ENCODE results near the gene TAX1BP3.

TAX1BP3 gene

GRCh38 chr17:3657588-3657869 is 10.8 kb downstream of the TAX1BP3 start:
- no peak for DNase-seq

GRCh38 chr17:3656755-3657587 is 11.4 kb downstream of the TAX1BP3 start:
- no peak for DNase-seq

- DNase-seq = no peak
Observed at GRCh38 chr17:3656353-3656752, 12.0 kb downstream of the TAX1BP3 start.

- no peak for DNase-seq
Observed at GRCh38 chr17:3655766-3656165, 12.6 kb downstream of the TAX1BP3 start.

- no peak for DNase-seq
Observed at GRCh38 chr17:3647769-3648555, 20.4 kb downstream of the TAX1BP3 start.

- DNase-seq = no peak
Observed at GRCh38 chr17:3647251-3647650, 21.1 kb downstream of the TAX1BP3 start.

- DNase-seq = no peak
Observed at GRCh38 chr17:3645310-3645709, 23.1 kb downstream of the TAX1BP3 start.

- no peak for DNase-seq
Observed at GRCh38 chr17:3643889-3644349, 24.5 kb downstream of the TAX1BP3 start.

GRCh38 chr17:3641717-3642486 is 26.5 kb downstream of the TAX1BP3 start:
- no peak for DNase-seq

GRCh38 chr17:3641014-3641413 is 27.4 kb downstream of the TAX1BP3 start:
- DNase-seq = no peak

GRCh38 chr17:3639981-3640596 is 28.3 kb downstream of the TAX1BP3 start:
- no peak for DNase-seq

- no peak for DNase-seq
Observed at GRCh38 chr17:3636908-3637373, 31.4 kb downstream of the TAX1BP3 start.

GRCh38 chr17:3636154-3636907 is 32.0 kb downstream of the TAX1BP3 start, which contains the start of the genes CTNS and SHPK:
Gene CTNS, plus strand, starts transcription at chr17:3636760. Its CDS starts 3,447 bp downstream, at chr17:3640207.
Gene SHPK, minus strand, starts transcription at chr17:3636250. Its CDS starts 31 bp downstream, at chr17:3636219.
- peak; percentile 94 for DNase-seq

GRCh38 chr17:3635474-3636153 is 32.8 kb downstream of the TAX1BP3 start:
- DNase-seq = no peak

- no peak for DNase-seq
Observed at GRCh38 chr17:3632287-3632686, 36.1 kb downstream of the TAX1BP3 start.

- no peak for DNase-seq
Observed at GRCh38 chr17:3630781-3631180, 37.6 kb downstream of the TAX1BP3 start.

GRCh38 chr17:3627769-3628167 is 40.6 kb downstream of the TAX1BP3 start:
- no peak for DNase-seq

GRCh38 chr17:3626831-3627768 is 41.3 kb downstream of the TAX1BP3 start:
- DNase-seq = no peak

GRCh38 chr17:3622977-3623594 is 45.3 kb downstream of the TAX1BP3 start:
- no peak for DNase-seq

All from cortex of kidney (tissue), 1 donor.